ENCODE results near the gene GAGE12H. TPM values are rescaled to one million over a fixed set of nuclear protein-coding genes. Genes with fewer than 3 reads are reported as not detected.
"Not testable (repeated sequence)": the region's sequence is repeated elsewhere in the genome, so short reads cannot be mapped to it uniquely, and the experiment has no call there.

GAGE12H gene
- total and polyA plus RNA-seq, 3 donors from 2014 or later: 1.1 to 27.9 TPM; not detected in 1

DNA sequence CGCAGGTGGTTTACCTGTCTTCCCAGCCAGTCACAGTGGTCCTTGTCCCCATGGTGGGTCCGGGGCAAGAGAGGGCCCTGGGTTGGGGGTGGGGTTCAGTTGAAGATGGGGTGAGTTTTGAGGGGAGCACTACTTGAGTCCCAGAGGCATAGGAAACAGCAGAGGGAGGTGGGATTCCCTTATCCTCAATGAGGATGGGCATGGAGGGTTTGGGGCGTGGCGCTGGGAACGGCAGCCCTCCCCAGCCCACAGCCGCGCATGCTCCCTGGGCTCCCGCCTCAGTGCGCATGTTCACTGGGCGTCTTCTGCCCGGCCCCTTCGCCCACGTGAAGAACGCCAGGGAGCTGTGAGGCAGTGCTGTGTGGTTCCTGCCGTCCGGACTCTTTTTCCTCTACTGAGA is 19.0 kb downstream of the GAGE12H start, which contains the start of gene GAGE1:
GAGE1 (plus strand) TSS at position 301 of the 400 bp plus-strand sequence. CDS start 1,155 bp downstream, outside the sequence.
- H3K27me3 ChIP-seq; intact Hi-C loops (cut with DNase I; ENCODE audit: low total_unique reads); H3K4me3 ChIP-seq; H3K27ac ChIP-seq; H3K9me3 ChIP-seq; DNase-seq; H3K36me3 ChIP-seq (ENCODE audit: low read depth, missing control alignments); H3K4me1 ChIP-seq: not testable (repeated sequence)
- no CpG with 5 or more reads among the region's 16 CpGs for WGBS, 2 donors

DNA sequence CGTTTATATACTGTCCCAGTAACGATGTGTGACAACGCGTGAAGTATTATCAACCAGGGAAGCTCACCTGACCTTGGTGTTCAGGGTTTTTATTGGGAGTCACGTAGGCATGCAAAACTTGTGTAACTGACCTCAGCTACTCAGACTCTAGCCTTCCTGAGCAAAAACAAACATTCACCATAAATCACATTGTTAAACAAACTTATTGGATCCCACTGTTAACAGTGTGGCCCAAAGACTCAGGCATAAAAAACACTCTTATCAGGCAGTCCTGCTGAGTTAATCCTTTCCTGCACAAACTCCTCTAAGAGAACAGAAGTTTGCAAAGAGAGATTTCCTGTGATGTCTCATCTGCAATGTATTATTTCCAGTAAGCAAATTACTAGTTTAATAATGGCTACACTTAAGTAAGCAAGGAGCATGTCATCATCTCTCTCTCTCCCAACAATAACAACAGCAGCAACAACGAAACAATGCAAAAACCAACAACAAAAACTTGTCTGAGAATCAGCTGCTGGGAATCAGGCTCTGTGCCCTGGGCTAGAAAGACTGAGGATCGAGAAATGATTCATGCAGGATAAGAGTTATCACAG is 31.1 kb downstream of the GAGE12H start:
- Histone ChIP-seq H3K9me3 (no peaks in the 10 kb centered on the region), H3K4me3 (no peak overlapping the region), H3K36me3 (ENCODE audit: low read depth, missing control alignments) (no peaks in the 10 kb centered on the region), H3K4me1 (no peaks in the 10 kb centered on the region), H3K27ac (no peak overlapping the region), H3K27me3 (no peaks in the 10 kb centered on the region)
- no peak for DNase-seq
- 43 to 61% methylated on average over 6 to 7 of the region's 7 CpGs for WGBS, 2 donors
- TF ChIP-seq, protein P1, sequence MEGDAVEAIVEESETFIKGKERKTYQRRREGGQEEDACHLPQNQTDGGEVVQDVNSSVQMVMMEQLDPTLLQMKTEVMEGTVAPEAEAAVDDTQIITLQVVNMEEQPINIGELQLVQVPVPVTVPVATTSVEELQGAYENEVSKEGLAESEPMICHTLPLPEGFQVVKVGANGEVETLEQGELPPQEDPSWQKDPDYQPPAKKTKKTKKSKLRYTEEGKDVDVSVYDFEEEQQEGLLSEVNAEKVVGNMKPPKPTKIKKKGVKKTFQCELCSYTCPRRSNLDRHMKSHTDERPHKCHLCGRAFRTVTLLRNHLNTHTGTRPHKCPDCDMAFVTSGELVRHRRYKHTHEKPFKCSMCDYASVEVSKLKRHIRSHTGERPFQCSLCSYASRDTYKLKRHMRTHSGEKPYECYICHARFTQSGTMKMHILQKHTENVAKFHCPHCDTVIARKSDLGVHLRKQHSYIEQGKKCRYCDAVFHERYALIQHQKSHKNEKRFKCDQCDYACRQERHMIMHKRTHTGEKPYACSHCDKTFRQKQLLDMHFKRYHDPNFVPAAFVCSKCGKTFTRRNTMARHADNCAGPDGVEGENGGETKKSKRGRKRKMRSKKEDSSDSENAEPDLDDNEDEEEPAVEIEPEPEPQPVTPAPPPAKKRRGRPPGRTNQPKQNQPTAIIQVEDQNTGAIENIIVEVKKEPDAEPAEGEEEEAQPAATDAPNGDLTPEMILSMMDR (IDR thresholded peaks at IDR 0.05): no peak
- no peak for TF ChIP-seq POLR2A (IDR thresholded peaks at IDR 0.05)
- intact Hi-C loops (cut with DNase I; ENCODE audit: low total_unique reads): no loop called here

DNA sequence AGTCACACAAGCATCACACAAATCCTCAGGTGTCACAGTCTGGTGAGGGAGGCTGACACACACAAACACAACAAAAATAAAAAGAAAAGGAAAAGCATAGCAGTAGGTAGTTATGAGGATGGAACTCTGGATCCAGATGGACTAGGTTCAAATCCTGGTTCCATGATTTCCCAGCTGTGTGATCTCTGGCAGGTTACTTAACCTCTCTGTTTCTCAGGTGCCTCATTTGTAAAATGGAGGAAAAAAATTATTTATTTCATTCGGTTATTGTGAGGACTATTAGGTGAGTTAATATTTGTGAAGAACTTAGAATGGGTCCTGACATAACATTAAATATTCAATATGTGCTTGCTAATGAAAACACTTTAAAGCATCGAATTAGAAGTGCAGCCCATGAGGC is 38.8 kb downstream of the GAGE12H start:
- Histone ChIP-seq H3K4me1 (no peaks in the 10 kb centered on the region), H3K36me3 (ENCODE audit: low read depth, missing control alignments) (no peaks in the 10 kb centered on the region), H3K4me3 (no peak overlapping the region), H3K9me3 (no peaks in the 10 kb centered on the region), H3K27ac (no peak overlapping the region), H3K27me3 (no peaks in the 10 kb centered on the region)
- TF ChIP-seq, protein P1 (IDR thresholded peaks at IDR 0.05): no peak
- TF ChIP-seq POLR2A (IDR thresholded peaks at IDR 0.05): no peak
- intact Hi-C loops (cut with DNase I; ENCODE audit: low total_unique reads): no loop called here
- 92 to 97% methylated on average over 2 of the region's 2 CpGs for WGBS, 2 donors
- no peak for DNase-seq

DNA sequence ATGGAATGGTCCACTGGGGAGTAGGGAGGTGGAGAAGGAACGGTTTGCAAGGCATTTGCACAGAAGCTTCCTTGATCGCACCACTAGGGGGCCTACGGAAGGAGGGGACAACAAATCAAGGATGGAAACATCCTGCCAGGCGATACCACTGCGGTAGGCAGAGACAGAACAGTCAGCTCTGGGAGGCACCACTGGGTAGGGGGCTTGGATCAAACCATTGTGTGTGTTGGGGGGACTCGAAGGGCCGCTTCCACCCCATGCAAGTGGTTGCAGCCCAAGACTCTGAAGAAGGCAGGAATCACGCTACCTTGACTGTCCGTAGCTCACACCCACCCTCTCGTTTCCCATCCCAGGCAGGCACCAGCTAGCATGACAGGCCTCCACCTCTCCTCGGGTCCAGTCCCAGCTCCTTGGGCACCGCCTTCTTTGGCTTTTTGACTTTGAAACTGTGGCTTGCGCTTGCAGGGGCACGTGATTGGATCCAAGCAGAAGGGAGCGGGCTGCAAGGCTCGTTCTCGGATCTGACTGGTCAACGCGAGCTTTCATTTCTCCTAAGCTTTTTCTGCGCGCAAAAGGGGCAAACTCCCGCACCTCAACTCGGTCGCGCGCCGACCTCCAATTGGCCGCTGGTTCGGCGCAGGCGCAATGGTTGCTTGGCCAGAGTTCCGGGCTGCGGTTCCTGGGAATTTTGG is 47.5 kb downstream of the GAGE12H start:
- no peaks in the 10 kb centered on the region for H3K4me1 ChIP-seq
- H3K27me3 ChIP-seq: no peaks in the 10 kb centered on the region
- intact Hi-C loops (cut with DNase I; ENCODE audit: low total_unique reads): no loop called here
- 57 to 68% methylated on average over 16 to 33 of the region's 33 CpGs for WGBS, 2 donors
- H3K4me3 ChIP-seq: no peak overlapping the region
- no peak overlapping the region for H3K27ac ChIP-seq
- H3K36me3 ChIP-seq (ENCODE audit: low read depth, missing control alignments): no peaks in the 10 kb centered on the region
- no peaks in the 10 kb centered on the region for H3K9me3 ChIP-seq
- no peak for TF ChIP-seq POLR2A (IDR thresholded peaks at IDR 0.05)
- TF ChIP-seq, protein P1 (IDR thresholded peaks at IDR 0.05): peak in 1 of 3 experiments; percentile 12
- peak; percentile 29 for DNase-seq

Small RNA genes lying within 50 kb of the gene (small RNA-seq; reads per million reads assigned to genes)
- 0 reads per million in 2 donors for gene GAGE12B

Other genes starting within 250 kb of the GAGE12H start
- 1 to 10 TPM; 2.0 to 5.1 TPM for gene GAGE13, start 248.4 kb upstream of the GAGE12H start, total RNA-seq
- 15.5 TPM for gene GAGE13, start 248.4 kb upstream of the GAGE12H start, polyA plus RNA-seq (ENCODE audit: insufficient read depth, low read depth, low replicate concordance)
- gene GAGE12C, start 47.8 kb upstream of the GAGE12H start, total RNA-seq: not detected
- gene GAGE12C, start 47.8 kb upstream of the GAGE12H start, polyA plus RNA-seq (ENCODE audit: insufficient read depth, low read depth, low replicate concordance): not detected
- not detected for gene GAGE12D, start 38.2 kb upstream of the GAGE12H start, total RNA-seq
- gene GAGE12D, start 38.2 kb upstream of the GAGE12H start, polyA plus RNA-seq (ENCODE audit: insufficient read depth, low read depth, low replicate concordance): not detected
- 1 to 10 TPM in 1 of 2 donors, not detected in 1; 1.2 TPM for gene GAGE12E, start 28.7 kb upstream of the GAGE12H start, total RNA-seq
- 25.1 TPM for gene GAGE12E, start 28.7 kb upstream of the GAGE12H start, polyA plus RNA-seq (ENCODE audit: insufficient read depth, low read depth, low replicate concordance)
- gene GAGE12F, start 19.1 kb upstream of the GAGE12H start, total RNA-seq: 1 to 10 TPM; 1.2 to 2.4 TPM
- 7.7 TPM for gene GAGE12F, start 19.1 kb upstream of the GAGE12H start, polyA plus RNA-seq (ENCODE audit: insufficient read depth, low read depth, low replicate concordance)
- not detected for gene GAGE12G, start 9.5 kb upstream of the GAGE12H start, total RNA-seq
- gene GAGE12G, start 9.5 kb upstream of the GAGE12H start, polyA plus RNA-seq (ENCODE audit: insufficient read depth, low read depth, low replicate concordance): not detected
- 10 to 100 TPM in 1 of 2 donors, 1 to 10 TPM in 1; 4.9 to 28.8 TPM for gene GAGE2A, start 9.5 kb downstream of the GAGE12H start, total RNA-seq
- gene GAGE2A, start 9.5 kb downstream of the GAGE12H start, polyA plus RNA-seq (ENCODE audit: insufficient read depth, low read depth, low replicate concordance): 54.4 TPM
- 10 to 100 TPM; 12.3 to 14.5 TPM for gene GAGE1, start 19.1 kb downstream of the GAGE12H start, total RNA-seq
- 31.4 TPM for gene GAGE1, start 19.1 kb downstream of the GAGE12H start, polyA plus RNA-seq (ENCODE audit: insufficient read depth, low read depth, low replicate concordance)
- 10 to 100 TPM; 11.9 to 28.5 TPM for gene PAGE1, start 116.0 kb downstream of the GAGE12H start, total RNA-seq
- 17.4 TPM for gene PAGE1, start 116.0 kb downstream of the GAGE12H start, polyA plus RNA-seq (ENCODE audit: insufficient read depth, low read depth, low replicate concordance)
- gene PAGE4, start 249.4 kb downstream of the GAGE12H start, total RNA-seq: 1 to 10 TPM in 1 of 2 donors, under 1 TPM in 1; 0.94 to 1.8 TPM
- gene PAGE4, start 249.4 kb downstream of the GAGE12H start, polyA plus RNA-seq (ENCODE audit: insufficient read depth, low read depth, low replicate concordance): 31.7 TPM

Data from testis (tissue), 3 donors.